IMR-90 (cell line): ENCODE results near the gene GAL3ST3. TPM values are rescaled to one million over a fixed set of nuclear protein-coding genes. Genes with fewer than 3 reads are reported as not detected.
A peak's percentile ranks its signal among the peaks of the same experiment; 100 is the strongest.

Experiments
- ATAC-seq: fragments of 200-7000 bp; cut with Tn5 transposase; 2 replicates; pipeline ENCODE4 v1.9.1; 2020; ENCODE audit warnings: low read depth, mild to moderate bottlenecking, moderate library complexity
- BruUV-seq: library from RNA; stranded (reverse); fragments of 400-500 nt; replicated peaks from 2 replicates; lab custom pipeline; 2021; lab: Mats Ljungman, UMichigan
- CTCF ChIA-PET: fragments of 300-600 bp; formaldehyde crosslinking; extraction: SDS; loops from one replicate; lab custom pipeline; 2021; ENCODE audit warnings: antibody characterized with exemption; lab: Yijun Ruan, JAX
- POLR2A ChIA-PET: fragments of 300-600 bp; sonication (Branson Sonifier 250); formaldehyde crosslinking; loops from one replicate; lab custom pipeline; 2022; ENCODE audit warnings: antibody characterized with exemption; ENCODE audit not compliant: unreplicated experiment; lab: Charles Lee
- DNase-seq: peaks from one replicate; pipeline ENCODE4 v3.0.0; 2013
- H2AFZ ChIP-seq: replicated peaks from 2 replicates; pipeline ENCODE3; 2013; ENCODE audit warnings: low read length, mild to moderate bottlenecking; ENCODE audit not compliant: poor library complexity
- H2AK5ac ChIP-seq: 2 replicates; pipeline ENCODE4 v1.6.1; 2013; ENCODE audit warnings: low read depth, low read length, inconsistent platforms
- H2AK9ac ChIP-seq: replicated peaks from 2 replicates; pipeline ENCODE3; 2013; ENCODE audit warnings: mild to moderate bottlenecking, low read depth, low read length, moderate library complexity; ENCODE audit not compliant: poor library complexity
- H2BK120ac ChIP-seq: 2 replicates; pipeline ENCODE4 v1.6.1; 2013; ENCODE audit warnings: low read depth, low read length, inconsistent platforms
- H2BK15ac ChIP-seq: 3 replicates; pipeline ENCODE4 v1.6.1; 2013; ENCODE audit warnings: low read depth, low read length, inconsistent platforms
- H2BK20ac ChIP-seq: 2 replicates; pipeline ENCODE4 v1.6.1; 2013; ENCODE audit warnings: low read depth, mild to moderate bottlenecking, inconsistent platforms, low read length, moderate library complexity
- H2BK5ac ChIP-seq: 2 replicates; pipeline ENCODE4 v1.6.1; 2013; ENCODE audit warnings: mild to moderate bottlenecking, low read depth, low read length, inconsistent platforms; ENCODE audit not compliant: poor library complexity, severe bottlenecking
- H3K14ac ChIP-seq: replicated peaks from 2 replicates; pipeline ENCODE4 v1.6.1; 2013; ENCODE audit warnings: low read depth, low read length, inconsistent platforms
- H3K18ac ChIP-seq: 2 replicates; pipeline ENCODE4 v1.6.1; 2013; ENCODE audit warnings: low read depth, low read length, control low read depth
- H3K23ac ChIP-seq: 2 replicates; pipeline ENCODE4 v1.6.1; 2013; ENCODE audit warnings: low read depth, low read length, inconsistent platforms
- H3K27ac ChIP-seq: 2 replicates; pipeline ENCODE4 v1.5.1; 2013; ENCODE audit warnings: mild to moderate bottlenecking, control low read depth, low read length; ENCODE audit not compliant: insufficient read depth
- H3K27me3 ChIP-seq: 2 replicates; pipeline ENCODE4 v1.6.1; 2013; ENCODE audit warnings: low read length; ENCODE audit not compliant: control insufficient read depth, insufficient read depth
- H3K36me3 ChIP-seq: 2 replicates; pipeline ENCODE4 v1.6.1; 2013; ENCODE audit warnings: low read length, mixed read lengths; ENCODE audit not compliant: control insufficient read depth, insufficient read depth
- H3K4ac ChIP-seq: 2 replicates; pipeline ENCODE4 v1.6.1; 2013; ENCODE audit warnings: low read depth, low read length, inconsistent platforms
- H3K4me1 ChIP-seq: 2 replicates; pipeline ENCODE4 v1.6.1; 2013; ENCODE audit warnings: low read length, mixed read lengths; ENCODE audit not compliant: control insufficient read depth, insufficient read depth
- H3K4me2 ChIP-seq: 2 replicates; pipeline ENCODE4 v1.6.1; 2013; ENCODE audit warnings: low read depth, mild to moderate bottlenecking, control low read depth, low read length, moderate library complexity
- H3K4me3 ChIP-seq: 2 replicates; pipeline ENCODE4 v1.5.1; 2013; ENCODE audit warnings: low read depth, mild to moderate bottlenecking, control low read depth, low read length, moderate library complexity; ENCODE audit not compliant: insufficient read depth
- H3K56ac ChIP-seq: 2 replicates; pipeline ENCODE4 v1.6.1; 2013; ENCODE audit warnings: low read length, inconsistent platforms; ENCODE audit not compliant: insufficient read depth; ENCODE audit errors: extremely low read depth
- H3K79me1 ChIP-seq, 2 experiments: 2 replicates each; pipeline ENCODE4 v1.6.1; 2013; ENCODE audit warnings: low read length in 2 of 2, inconsistent platforms in 1 of 2, low read depth in 1 of 2
- H3K9ac ChIP-seq: 2 replicates; pipeline ENCODE4 v1.6.1; 2013; ENCODE audit warnings: low read depth, low read length, control low read depth
- H3K9me1 ChIP-seq: 2 replicates; pipeline ENCODE4 v1.6.1; 2013; ENCODE audit warnings: low read length, inconsistent platforms; ENCODE audit not compliant: insufficient read depth
- H3K9me3 ChIP-seq: 2 replicates; pipeline ENCODE4 v1.6.1; 2013; ENCODE audit warnings: low read length; ENCODE audit not compliant: control insufficient read depth, insufficient read depth
- H4K20me1 ChIP-seq: 2 replicates; pipeline ENCODE4 v1.6.1; 2013; ENCODE audit warnings: low read length, inconsistent platforms; ENCODE audit not compliant: insufficient read depth
- H4K5ac ChIP-seq: 2 replicates; pipeline ENCODE4 v1.6.1; 2013; ENCODE audit warnings: mild to moderate bottlenecking, low read depth, low read length, control low read depth
- H4K8ac ChIP-seq, 2 experiments: 2 replicates each; pipeline ENCODE4 v1.6.1; 2013; ENCODE audit warnings: low read depth in 2 of 2, low read length in 2 of 2, control low read depth in 1 of 2, inconsistent platforms in 1 of 2
- H4K91ac ChIP-seq: 2 replicates; pipeline ENCODE4 v1.6.1; 2013; ENCODE audit warnings: low read depth, low read length, inconsistent platforms; ENCODE audit not compliant: insufficient read depth
- ELK1 ChIP-seq: fragments of 150-350 bp; IDR thresholded peaks from 2 replicates; pipeline ENCODE4 v1.6.1; 2016; ENCODE audit warnings: low read depth, mild to moderate bottlenecking, low read length, moderate library complexity, borderline replicate concordance
- MAZ ChIP-seq: IDR thresholded peaks from 2 replicates; pipeline ENCODE4 v1.6.1; 2012; ENCODE audit warnings: low read depth, mild to moderate bottlenecking, low read length, improper control_type of control experiment, moderate library complexity, borderline replicate concordance
- RAD21 ChIP-seq: IDR thresholded peaks from 2 replicates; pipeline ENCODE4 v1.6.1; 2012; ENCODE audit warnings: low read length, improper control_type of control experiment
- WGBS, 2 experiments: methylation state at CpG; one replicate each; pipeline versions ENCODE4 v1.1.5 to v1.1.7; 2013; ENCODE audit warnings: missing lambda C conversion rate in 2 of 2; ENCODE audit not compliant: insufficient read length in 1 of 2; ENCODE audit errors: extremely low coverage in 2 of 2; 5-methylcytosine and 5-hydroxymethylcytosine counted together
- dilution Hi-C: fragments of 300-500 bp; cut with HindIII; formaldehyde crosslinking; loops from one replicate; pipeline ENCODE4 v1.14.3; 2018; ENCODE audit warnings: low sequenced_read_pairs; ENCODE audit not compliant: unreplicated experiment
- in situ Hi-C: fragments of 300-500 bp; cut with MboI; formaldehyde crosslinking; loops from 3 replicates; pipeline ENCODE4 v1.14.3; 2019; ENCODE audit warnings: low sequenced_read_pairs, inconsistent platforms, mixed read lengths
- intact Hi-C: fragments of 100-400 bp; cut with micrococcal nuclease; formaldehyde crosslinking; loops from 2 replicates; pipeline ENCODE4 v1.10.0; 2022
- polyA plus RNA-seq, 3 experiments: library from polyadenylated mRNA; depleted of rRNA; stranded (reverse); fragments of >200 nt; gene quantifications; 2 replicates each; pipeline ENCODE4 v1.2.3, GENCODE V29; 2012; ENCODE audit warnings: low replicate concordance in 1 of 3
- total RNA-seq: library from RNA; depleted of rRNA; stranded (reverse); fragments of >200 nt; gene quantifications from 2 replicates; pipeline ENCODE4 v1.2.3, GENCODE V29; 2012

Gene GAL3ST3
- total and polyA plus RNA-seq, 2 of the 4 experiments (the other 2 are of a cell fraction), result 0.19 TPM; not detected in 1

- DNase-seq, result no peak
- Histone ChIP-seq H2BK120ac (no peak overlapping the region), H3K9me1 (peaks cover 14% of the 10 kb centered on the region), H4K5ac (no peak overlapping the region), H3K79me1 (peaks cover 28 to 81% of the 10 kb centered on the region in 2 experiments), H2AK9ac (no peak overlapping the region), H2AFZ (no peak overlapping the region), H3K9me3 (no peaks in the 10 kb centered on the region), H3K27ac (no peak overlapping the region), H4K91ac (no peak overlapping the region), H3K14ac (peak overlapping the region; percentile 40; the same call in 1 of the 2 replicates), H3K9ac (no peak overlapping the region), H3K18ac (no peak overlapping the region), H3K4ac (0 out of 2 replicates have a peak overlapping the region, but pooled peaks have one; percentile 42), H3K4me1 (peaks cover 21% of the 10 kb centered on the region), H2BK15ac (no peak overlapping the region), H3K36me3 (no peaks in the 10 kb centered on the region), H3K27me3 (no peaks in the 10 kb centered on the region), H2BK20ac (no peak overlapping the region), H3K56ac (no peak overlapping the region), H2BK5ac (no peak overlapping the region), H3K4me2 (no peak overlapping the region), H3K4me3 (no peak overlapping the region), H4K20me1 (peaks cover 71% of the 10 kb centered on the region), H3K23ac (no peak overlapping the region), H4K8ac (no peak overlapping the region), H2AK5ac (no peak overlapping the region; the same call in 1 of the 2 replicates)
- intact Hi-C loops (loop anchor here (5.0 to 10.0 kb wide), 2 partner anchors 34 to 121 kb away; no protein-coding TSS in a partner anchor), in situ Hi-C loops (no loop called here), dilution Hi-C loops (no loop called here)
- WGBS, 2 experiments, result 92% methylated on average over 2 of the region's 3 CpGs; no CpG with 5 or more reads in 1 of the 2 experiments
- TF ChIP-seq ELK1 (no peak), RAD21 (no peak), MAZ (no peak)
- ChIA-PET CTCF (no interaction called here), POLR2A (interaction anchor here (0.6 kb wide), 1 partner anchor 58 kb away, joined by 9 read pairs; no protein-coding TSS in a partner anchor)
- no TSS peak for BruUV-seq
- no peak; the same call in 1 of the 2 replicates for ATAC-seq
Observed at GRCh38 chr11:66083767-66084166, 34.8 kb upstream of the GAL3ST3 start.
